Mesenchymal stem cell (in vitro differentiated cells and primary cell): Measurements from ENCODE around the gene FAM25G.

Experiments used
- DNase-seq: peaks from one replicate; pipeline ENCODE4 v3.0.0-alpha.2; 2013
- H2AFZ ChIP-seq: one replicate; pipeline ENCODE4 v1.6.1; 2013; ENCODE audit warnings: low read depth, mild to moderate bottlenecking, control low read depth, inconsistent platforms, low read length, moderate library complexity
- H2AK5ac ChIP-seq: 2 replicates; pipeline ENCODE4 v1.6.1; 2013; ENCODE audit warnings: low read length, moderate library complexity, mild to moderate bottlenecking, inconsistent platforms; ENCODE audit not compliant: severe bottlenecking
- H2BK120ac ChIP-seq: one replicate; pipeline ENCODE4 v1.6.1; 2013; ENCODE audit warnings: low read depth, mild to moderate bottlenecking, inconsistent platforms, low read length, moderate library complexity
- H2BK12ac ChIP-seq, 2 experiments: one replicate each; pipeline ENCODE4 v1.6.1; 2013; ENCODE audit warnings: inconsistent platforms in 2 of 2, low read length in 2 of 2, mild to moderate bottlenecking in 2 of 2, moderate library complexity in 2 of 2, control low read depth in 1 of 2
- H2BK15ac ChIP-seq: one replicate; pipeline ENCODE4 v1.6.1; 2013; ENCODE audit warnings: mild to moderate bottlenecking, low read depth, inconsistent platforms; ENCODE audit not compliant: poor library complexity, severe bottlenecking
- H2BK5ac ChIP-seq: 2 replicates; pipeline ENCODE4 v1.6.1; 2013; ENCODE audit warnings: low read depth, mild to moderate bottlenecking, low read length, control low read depth, inconsistent platforms; ENCODE audit not compliant: poor library complexity, severe bottlenecking
- H3K14ac ChIP-seq, 2 experiments: one replicate each; pipeline ENCODE4 v1.6.1; 2013; ENCODE audit warnings: inconsistent platforms in 2 of 2, low read length in 2 of 2, control low read depth in 1 of 2, mild to moderate bottlenecking in 1 of 2, moderate library complexity in 1 of 2
- H3K18ac ChIP-seq, 2 experiments: one replicate each; pipeline ENCODE4 v1.6.1; 2013; ENCODE audit warnings: inconsistent platforms in 2 of 2, low read length in 2 of 2, control low read depth in 1 of 2, low read depth in 1 of 2, mild to moderate bottlenecking in 1 of 2
- H3K23ac ChIP-seq, 2 experiments: one replicate each; pipeline ENCODE4 v1.6.1; 2013; ENCODE audit warnings: inconsistent platforms in 2 of 2, low read length in 2 of 2, mild to moderate bottlenecking in 2 of 2, moderate library complexity in 2 of 2, control low read depth in 1 of 2
- H3K27ac ChIP-seq: 2 replicates; pipeline ENCODE4 v1.5.1; 2013; ENCODE audit warnings: mild to moderate bottlenecking, moderate library complexity, low read length, control low read depth, inconsistent platforms; ENCODE audit not compliant: poor library complexity, severe bottlenecking
- H3K27me3 ChIP-seq, 2 experiments: 2 replicates each; pipeline versions ENCODE4 v1.6.1 to v1.7.0; 2013; ENCODE audit warnings: low read length in 2 of 2, mild to moderate bottlenecking in 2 of 2, moderate library complexity in 2 of 2, control low read depth in 1 of 2, inconsistent platforms in 1 of 2; ENCODE audit not compliant: control insufficient read depth in 1 of 2, insufficient read depth in 1 of 2
- H3K36me3 ChIP-seq, 2 experiments: 2 replicates each; pipeline versions ENCODE4 v1.6.1 to v1.7.0; 2013; ENCODE audit warnings: low read length in 2 of 2, control low read depth in 1 of 2, inconsistent platforms in 1 of 2, low read depth in 1 of 2, mild to moderate bottlenecking in 1 of 2; ENCODE audit not compliant: insufficient read depth in 2 of 2, control insufficient read depth in 1 of 2
- H3K4ac ChIP-seq, 2 experiments: one replicate each; pipeline ENCODE4 v1.6.1; 2013; ENCODE audit warnings: inconsistent platforms in 2 of 2, low read length in 2 of 2, mild to moderate bottlenecking in 2 of 2, moderate library complexity in 2 of 2, control low read depth in 1 of 2, low read depth in 1 of 2
- H3K4me1 ChIP-seq: 2 replicates; pipeline ENCODE4 v1.6.1; 2013; ENCODE audit warnings: low read depth, low read length, control low read depth; ENCODE audit not compliant: control insufficient read depth, insufficient read depth
- H3K4me2 ChIP-seq: 2 replicates; pipeline ENCODE4 v1.6.1; 2013; ENCODE audit warnings: low read length, mild to moderate bottlenecking, inconsistent platforms; ENCODE audit not compliant: poor library complexity, severe bottlenecking
- H3K4me3 ChIP-seq, 2 experiments: 2 replicates each; pipeline versions ENCODE4 v1.5.1 to v1.7.0; 2013; ENCODE audit warnings: low read length in 2 of 2, mild to moderate bottlenecking in 2 of 2, control low read depth in 1 of 2, low read depth in 1 of 2; ENCODE audit not compliant: insufficient read depth in 1 of 2
- H3K79me1 ChIP-seq: replicated peaks from 2 replicates; pipeline ENCODE4 v1.6.1; 2013; ENCODE audit warnings: mild to moderate bottlenecking, control low read depth, low read length, inconsistent platforms; ENCODE audit not compliant: poor library complexity, severe bottlenecking
- H3K9ac ChIP-seq: 2 replicates; pipeline ENCODE4 v1.7.0; 2013; ENCODE audit warnings: mild to moderate bottlenecking, low read length, moderate library complexity
- H3K9me3 ChIP-seq: 2 replicates; pipeline ENCODE4 v1.7.0; 2013; ENCODE audit warnings: mild to moderate bottlenecking, low read length; ENCODE audit not compliant: control insufficient read depth
- H4K8ac ChIP-seq: one replicate; pipeline ENCODE4 v1.6.1; 2013; ENCODE audit warnings: inconsistent platforms, mild to moderate bottlenecking, low read length, moderate library complexity
- H4K91ac ChIP-seq: one replicate; pipeline ENCODE4 v1.6.1; 2013; ENCODE audit warnings: mild to moderate bottlenecking, low read length, inconsistent platforms
- WGBS: methylation state at CpG from one replicate; pipeline ENCODE4 v1.1.7; 2013; ENCODE audit warnings: mixed read lengths; 5-methylcytosine and 5-hydroxymethylcytosine counted together

The FAM25G gene

GRCh38 chr10:47451273-47451997 is 40.1 kb downstream of the FAM25G start:
- Histone ChIP-seq H3K27me3 (peaks cover 0 to 46% of the 10 kb centered on the region in 2 experiments), H3K36me3 (no peaks in the 10 kb centered on the region), H3K9ac (no peak overlapping the region), H3K27ac (no peak overlapping the region), H2AFZ (no peak overlapping the region), H3K79me1 (no peaks in the 10 kb centered on the region), H3K18ac (no peak overlapping the region), H2AK5ac (no peak overlapping the region), H4K91ac (no peak overlapping the region), H3K4me2 (no peak overlapping the region), H4K8ac (no peak overlapping the region), H2BK15ac (no peak overlapping the region), H3K9me3 (peaks cover 5% of the 10 kb centered on the region), H2BK12ac (no peak overlapping the region), H3K4me1 (peaks cover 11% of the 10 kb centered on the region), H2BK5ac (no peak overlapping the region), H3K4me3 (no peak overlapping the region), H2BK120ac (no peak overlapping the region), H3K14ac (no peak overlapping the region), H3K23ac (no peak overlapping the region), H3K4ac (no peak overlapping the region)
- no peak for DNase-seq
- 86% methylated on average over 13 of the region's 13 CpGs for WGBS

GRCh38 chr10:47450442-47450841 is 41.1 kb downstream of the FAM25G start:
- Histone ChIP-seq H3K9ac (no peak overlapping the region), H2BK15ac (no peak overlapping the region), H3K23ac (no peak overlapping the region), H4K91ac (no peak overlapping the region), H4K8ac (no peak overlapping the region), H3K4me1 (peaks cover 11% of the 10 kb centered on the region), H2AK5ac (no peak overlapping the region), H2AFZ (no peak overlapping the region), H2BK5ac (no peak overlapping the region), H3K14ac (no peak overlapping the region), H3K79me1 (no peaks in the 10 kb centered on the region), H3K27me3 (peaks cover 0 to 46% of the 10 kb centered on the region in 2 experiments), H3K18ac (no peak overlapping the region), H3K4me2 (no peak overlapping the region), H2BK120ac (no peak overlapping the region), H3K4me3 (no peak overlapping the region), H3K4ac (no peak overlapping the region), H3K36me3 (no peaks in the 10 kb centered on the region), H3K27ac (no peak overlapping the region), H2BK12ac (no peak overlapping the region), H3K9me3 (peaks cover 15% of the 10 kb centered on the region)
- DNase-seq: no peak
- 89% methylated on average over 2 of the region's 2 CpGs for WGBS

- peaks cover 11% of the 10 kb centered on the region for H3K4me1 ChIP-seq
- H3K79me1 ChIP-seq: no peaks in the 10 kb centered on the region
- no peaks in the 10 kb centered on the region for H3K36me3 ChIP-seq
- H2BK15ac ChIP-seq: no peak overlapping the region
- H3K4ac ChIP-seq: no peak overlapping the region
- no peak overlapping the region for H4K91ac ChIP-seq
- H2AFZ ChIP-seq: no peak overlapping the region
- H3K14ac ChIP-seq: no peak overlapping the region
- DNase-seq: no peak
- H2BK5ac ChIP-seq: no peak overlapping the region
- no peak overlapping the region for H3K4me2 ChIP-seq
- 81% methylated on average over 10 of the region's 10 CpGs for WGBS
- H3K27me3 ChIP-seq: peaks cover 0 to 46% of the 10 kb centered on the region in 2 experiments
- H2AK5ac ChIP-seq: no peak overlapping the region
- H2BK12ac ChIP-seq: no peak overlapping the region
- no peak overlapping the region for H2BK120ac ChIP-seq
- no peak overlapping the region for H3K18ac ChIP-seq
- no peak overlapping the region for H3K27ac ChIP-seq
- no peak overlapping the region for H3K4me3 ChIP-seq
- H3K9ac ChIP-seq: no peak overlapping the region
- no peak overlapping the region for H4K8ac ChIP-seq
- no peak overlapping the region for H3K23ac ChIP-seq
- H3K9me3 ChIP-seq: peaks cover 19% of the 10 kb centered on the region
Observed at GRCh38 chr10:47449979-47450378, 41.5 kb downstream of the FAM25G start.

GRCh38 chr10:47449102-47449978 is 42.2 kb downstream of the FAM25G start:
- Histone ChIP-seq H3K18ac (peak overlapping the region in 1 of 2 experiments; percentile 34), H3K4me1 (peaks cover 11% of the 10 kb centered on the region), H3K79me1 (no peaks in the 10 kb centered on the region), H3K23ac (no peak overlapping the region), H2AK5ac (no peak overlapping the region), H2BK5ac (no peak overlapping the region), H3K4ac (no peak overlapping the region), H4K91ac (no peak overlapping the region), H3K4me2 (no peak overlapping the region), H3K9me3 (peaks cover 25% of the 10 kb centered on the region), H2BK120ac (no peak overlapping the region), H2BK12ac (no peak overlapping the region), H3K27ac (no peak overlapping the region), H4K8ac (no peak overlapping the region), H2BK15ac (no peak overlapping the region), H3K27me3 (peaks cover 0 to 41% of the 10 kb centered on the region in 2 experiments), H2AFZ (no peak overlapping the region), H3K14ac (peak overlapping the region in 1 of 2 experiments; percentile 72), H3K9ac (no peak overlapping the region), H3K4me3 (no peak overlapping the region), H3K36me3 (no peaks in the 10 kb centered on the region)
- WGBS: 76% methylated on average over 9 of the region's 9 CpGs
- no peak for DNase-seq
